HCT116 (cell line): Measurements from ENCODE around the gene PTPA. TPM values are rescaled to one million over a fixed set of nuclear protein-coding genes. Genes with fewer than 3 reads are reported as not detected.

Experiments used
- ATAC-seq: fragments of 200-7000 bp; cut with Tn5 transposase; 2 replicates; pipeline ENCODE4 v1.9.1; 2020; ENCODE audit warnings: mild to moderate bottlenecking, moderate library complexity
- BruUV-seq: library from RNA; stranded (reverse); fragments of 400-500 nt; replicated peaks from 2 replicates; lab custom pipeline; 2021; lab: Mats Ljungman, UMichigan
- CTCF ChIA-PET: fragments of 300-600 bp; sonication (Branson Sonifier 250); formaldehyde crosslinking; loops from one replicate; lab custom pipeline; 2021; ENCODE audit warnings: antibody characterized with exemption; lab: Charles Lee
- POLR2A ChIA-PET: fragments of 300-600, 350-600 bp; sonication (Branson Sonifier 250); formaldehyde crosslinking; loops from one replicate; lab custom pipeline; 2021; ENCODE audit warnings: antibody characterized with exemption; lab: Charles Lee
- RAD21 ChIA-PET, 2 experiments: fragments of 300-600 bp; sonication (Branson Sonifier 250); formaldehyde crosslinking; loops; one replicate each; lab custom pipeline; 2023; ENCODE audit warnings: low total read pairs in 2 of 2; ENCODE audit not compliant: uncharacterized antibody in 2 of 2, unreplicated experiment in 2 of 2, low non-redundant PET in 1 of 2; lab: Charles Lee
- DNase-seq: peaks from one replicate; pipeline ENCODE4 v3.0.0-alpha.2; 2010; ENCODE audit warnings: low read depth, low spot score
- H2AFZ ChIP-seq: fragments of 200-600 bp; shearing (Covaris generic), sonication (generic); 2 replicates; pipeline ENCODE4 v1.6.1; 2017; ENCODE audit warnings: low read depth, mixed run types, mixed read lengths, antibody characterized with exemption, low read length; ENCODE audit not compliant: poor library complexity, severe bottlenecking
- H3K27ac ChIP-seq: 2 replicates; pipeline ENCODE4 v1.5.1; 2012; ENCODE audit warnings: low read depth, low read length
- H3K27me3 ChIP-seq: fragments of 200-600 bp; sonication (generic); 2 replicates; pipeline ENCODE4 v1.6.1; 2016; ENCODE audit warnings: mixed run types, low read length, mixed read lengths; ENCODE audit not compliant: insufficient read depth
- H3K36me3 ChIP-seq, 2 experiments: fragments of 200-500 bp in 1 of 2; fragments of 200-600 bp in 1 of 2; sonication (Bioruptor generic) in 1 of 2; sonication (generic) in 1 of 2; 2 replicates each; pipeline versions ENCODE4 v1.5.1 to v1.6.1; 2014 to 2016; ENCODE audit warnings: low read length in 2 of 2, inconsistent platforms in 1 of 2, mixed read lengths in 1 of 2, mixed run types in 1 of 2; ENCODE audit not compliant: insufficient read depth in 2 of 2, control insufficient read depth in 1 of 2
- H3K4me1 ChIP-seq, 2 experiments: fragments of 200-600 bp in 1 of 2; sonication (generic) in 1 of 2; 2 replicates each; pipeline versions ENCODE4 v1.5.1 to v1.6.1; 2012 to 2017; ENCODE audit warnings: low read length in 2 of 2, inconsistent platforms in 1 of 2, mild to moderate bottlenecking in 1 of 2, mixed read lengths in 1 of 2, mixed run types in 1 of 2, moderate library complexity in 1 of 2; ENCODE audit not compliant: insufficient read depth in 2 of 2, control insufficient read depth in 1 of 2
- H3K4me2 ChIP-seq: fragments of 200-600 bp; sonication (generic); 2 replicates; pipeline ENCODE4 v1.6.1; 2017; ENCODE audit warnings: mixed run types, low read length, mixed read lengths
- H3K4me3 ChIP-seq, 2 experiments: fragments of 200-600 bp in 1 of 2; sonication (generic) in 1 of 2; replicated peaks in 1 of 2; 2 replicates each; pipeline ENCODE4 v1.5.1; 2011 to 2016; ENCODE audit warnings: low read length in 2 of 2, control low read depth in 1 of 2, low read depth in 1 of 2, mild to moderate bottlenecking in 1 of 2, mixed read lengths in 1 of 2, mixed run types in 1 of 2
- H3K79me2 ChIP-seq: fragments of 200-600 bp; sonication (generic); 2 replicates; pipeline ENCODE4 v1.6.1; 2017; ENCODE audit warnings: mild to moderate bottlenecking, mixed run types, low read length, moderate library complexity, mixed read lengths; ENCODE audit not compliant: insufficient read depth
- H3K9ac ChIP-seq: fragments of 200-600 bp; sonication (generic); 2 replicates; pipeline ENCODE4 v1.6.1; 2016; ENCODE audit warnings: low read length, mixed read lengths
- H3K9me2 ChIP-seq: fragments of 200-600 bp; sonication (generic), shearing (Covaris generic); 2 replicates; pipeline ENCODE4 v1.6.1; 2017; ENCODE audit warnings: mixed run types, mild to moderate bottlenecking, moderate library complexity; ENCODE audit not compliant: insufficient read depth
- H3K9me3 ChIP-seq, 2 experiments: fragments of 200-500 bp in 1 of 2; fragments of 200-600 bp in 1 of 2; sonication (Bioruptor generic) in 1 of 2; sonication (generic) in 1 of 2; 2 replicates each; pipeline ENCODE4 v1.6.1; 2014 to 2017; ENCODE audit warnings: low read length in 2 of 2, mixed read lengths in 2 of 2, inconsistent platforms in 1 of 2, low read depth in 1 of 2, mild to moderate bottlenecking in 1 of 2, mixed run types in 1 of 2, moderate library complexity in 1 of 2; ENCODE audit not compliant: control insufficient read depth in 1 of 2, insufficient read depth in 1 of 2
- H4K20me1 ChIP-seq: fragments of 200-600 bp; sonication (generic), shearing (Covaris generic); 2 replicates; pipeline ENCODE4 v1.6.1; 2017; ENCODE audit warnings: mixed run types, mild to moderate bottlenecking, moderate library complexity; ENCODE audit not compliant: insufficient read depth
- CEBPB ChIP-seq: IDR thresholded peaks from 2 replicates; pipeline ENCODE4 v1.6.1; 2012; ENCODE audit warnings: low read depth
- EGR1 ChIP-seq: IDR thresholded peaks from 2 replicates; pipeline ENCODE4 v1.6.1; 2012; ENCODE audit warnings: low read depth
- ELF1 ChIP-seq: IDR thresholded peaks from 2 replicates; pipeline ENCODE4 v1.6.1; 2012; ENCODE audit warnings: low read depth, borderline replicate concordance
- EZH2 ChIP-seq: fragments of 200-600 bp; sonication (generic); IDR thresholded peaks from 2 replicates; pipeline ENCODE4 v1.6.1; 2017; ENCODE audit warnings: antibody characterized with exemption, mixed run types
- EZH2phosphoT487 ChIP-seq: fragments of 200-600 bp; IDR thresholded peaks from 2 replicates; pipeline ENCODE4 v1.6.1; 2018; ENCODE audit warnings: antibody characterized with exemption, borderline replicate concordance
- FOSL1 ChIP-seq: IDR thresholded peaks from 2 replicates; pipeline ENCODE4 v1.6.1; 2012; ENCODE audit warnings: low read depth
- JUND ChIP-seq: IDR thresholded peaks from 2 replicates; pipeline ENCODE4 v1.6.1; 2012
- POLR2A ChIP-seq: IDR thresholded peaks from 2 replicates; pipeline ENCODE4 v1.7.0; 2011; ENCODE audit warnings: borderline replicate concordance; ENCODE audit not compliant: insufficient read depth, insufficient read length; ENCODE audit errors: extremely low read depth
- POLR2AphosphoS5 ChIP-seq: IDR thresholded peaks from 2 replicates; pipeline ENCODE4 v1.6.1; 2011; ENCODE audit warnings: mild to moderate bottlenecking, low read depth, low read length, moderate library complexity
- RAD21 ChIP-seq: IDR thresholded peaks from 2 replicates; pipeline ENCODE4 v1.6.1; 2012; ENCODE audit warnings: low read depth, mild to moderate bottlenecking
- SIN3A ChIP-seq: IDR thresholded peaks from 2 replicates; pipeline ENCODE4 v1.6.1; 2012; ENCODE audit warnings: low read depth
- SP1 ChIP-seq: IDR thresholded peaks from 2 replicates; pipeline ENCODE4 v1.6.1; 2012; ENCODE audit warnings: low read depth
- SRF ChIP-seq: IDR thresholded peaks from 2 replicates; pipeline ENCODE4 v1.6.1; 2012; ENCODE audit warnings: low read depth
- ZFX ChIP-seq: fragments of 450-650 bp; IDR thresholded peaks from 2 replicates; pipeline ENCODE4 v1.6.1; 2017
- ZNF274 ChIP-seq: fragments of 200-500 bp; sonication (Bioruptor generic); IDR thresholded peaks from 2 replicates; pipeline ENCODE4 v1.6.1; 2014; ENCODE audit warnings: mild to moderate bottlenecking, low read depth, low read length, inconsistent platforms
- intact Hi-C: fragments of 100-400 bp; cut with micrococcal nuclease; formaldehyde crosslinking; loops from 2 replicates; pipeline ENCODE4 v1.10.0; 2022
- total RNA-seq: library from RNA; stranded (reverse); gene quantifications from one replicate; pipeline ENCODE4 v1.2.1, GENCODE V29; 2021; ENCODE audit not compliant: unreplicated experiment
- TF ChIP-seq, protein P1 (sequence below): IDR thresholded peaks from 2 replicates; pipeline ENCODE4 v1.6.1; 2012; ENCODE audit warnings: low read depth
- TF ChIP-seq, protein P2 (sequence below): IDR thresholded peaks from 2 replicates; pipeline ENCODE4 v1.6.1; 2012
- TF ChIP-seq, protein P3 (sequence below): IDR thresholded peaks from 2 replicates; pipeline ENCODE4 v1.6.1; 2011; ENCODE audit warnings: mild to moderate bottlenecking, low read length, moderate library complexity; ENCODE audit not compliant: insufficient replicate concordance; ENCODE audit errors: extremely low read depth
- TF ChIP-seq, protein P4 (sequence below), 3 experiments: fragments of 200-600 bp in 1 of 3; sonication (generic) in 1 of 3; IDR thresholded peaks in 2 of 3; conservative IDR thresholded peaks in 1 of 3; 2 replicates each; pipeline ENCODE4 v1.5.1; 2012 to 2017; ENCODE audit warnings: low read depth in 2 of 3, low read length in 2 of 3, antibody characterized with exemption in 1 of 3, borderline replicate concordance in 1 of 3, control low read depth in 1 of 3, mild to moderate bottlenecking in 1 of 3, mixed read lengths in 1 of 3, mixed run types in 1 of 3, moderate library complexity in 1 of 3; ENCODE audit not compliant: insufficient read depth in 1 of 3

The PTPA gene
- total RNA-seq, 1 experiment from 2014 or later, result 177 TPM

DNA sequence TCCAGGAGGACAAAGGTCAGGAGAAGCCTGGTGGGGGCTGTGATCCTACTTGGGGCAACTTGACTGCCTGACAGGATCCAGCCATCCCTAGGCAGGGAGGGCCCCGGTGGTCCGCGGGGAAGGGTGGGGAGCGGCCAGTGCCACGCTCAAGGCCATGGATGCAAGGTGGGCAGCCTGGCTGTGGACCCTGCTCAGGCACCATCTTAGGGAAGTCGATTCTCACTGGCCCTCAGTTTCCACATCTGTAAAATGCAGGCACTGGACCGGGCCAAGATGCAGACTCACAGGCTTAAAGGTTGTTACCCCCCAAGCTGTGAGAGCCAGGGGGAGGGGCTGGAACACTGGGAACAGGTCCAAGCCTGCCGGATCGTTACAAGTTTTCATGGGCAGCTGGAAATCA is 39.0 kb upstream of the PTPA start:
- no peaks in the 10 kb centered on the region for H4K20me1 ChIP-seq
- RAD21 ChIA-PET, result no interaction called here
- CTCF ChIA-PET, result no interaction called here
- no peaks in the 10 kb centered on the region for H3K27me3 ChIP-seq
- no peak overlapping the region for H3K4me3 ChIP-seq
- H3K36me3 ChIP-seq, result no peaks in the 10 kb centered on the region
- H3K4me2 ChIP-seq, result no peak overlapping the region
- H2AFZ ChIP-seq, result no peak overlapping the region
- ATAC-seq (no peak), DNase-seq (no peak)
- intact Hi-C loops, result no loop called here
- no TSS peak for BruUV-seq
- no peak overlapping the region for H3K9ac ChIP-seq
- no peaks in the 10 kb centered on the region for H3K79me2 ChIP-seq
- no peaks in the 10 kb centered on the region for H3K4me1 ChIP-seq
- H3K9me2 ChIP-seq, result no peaks in the 10 kb centered on the region
- no peak overlapping the region for H3K27ac ChIP-seq
- no peaks in the 10 kb centered on the region for H3K9me3 ChIP-seq
- POLR2A ChIA-PET, result no interaction called here
- TF ChIP-seq, protein P1, sequence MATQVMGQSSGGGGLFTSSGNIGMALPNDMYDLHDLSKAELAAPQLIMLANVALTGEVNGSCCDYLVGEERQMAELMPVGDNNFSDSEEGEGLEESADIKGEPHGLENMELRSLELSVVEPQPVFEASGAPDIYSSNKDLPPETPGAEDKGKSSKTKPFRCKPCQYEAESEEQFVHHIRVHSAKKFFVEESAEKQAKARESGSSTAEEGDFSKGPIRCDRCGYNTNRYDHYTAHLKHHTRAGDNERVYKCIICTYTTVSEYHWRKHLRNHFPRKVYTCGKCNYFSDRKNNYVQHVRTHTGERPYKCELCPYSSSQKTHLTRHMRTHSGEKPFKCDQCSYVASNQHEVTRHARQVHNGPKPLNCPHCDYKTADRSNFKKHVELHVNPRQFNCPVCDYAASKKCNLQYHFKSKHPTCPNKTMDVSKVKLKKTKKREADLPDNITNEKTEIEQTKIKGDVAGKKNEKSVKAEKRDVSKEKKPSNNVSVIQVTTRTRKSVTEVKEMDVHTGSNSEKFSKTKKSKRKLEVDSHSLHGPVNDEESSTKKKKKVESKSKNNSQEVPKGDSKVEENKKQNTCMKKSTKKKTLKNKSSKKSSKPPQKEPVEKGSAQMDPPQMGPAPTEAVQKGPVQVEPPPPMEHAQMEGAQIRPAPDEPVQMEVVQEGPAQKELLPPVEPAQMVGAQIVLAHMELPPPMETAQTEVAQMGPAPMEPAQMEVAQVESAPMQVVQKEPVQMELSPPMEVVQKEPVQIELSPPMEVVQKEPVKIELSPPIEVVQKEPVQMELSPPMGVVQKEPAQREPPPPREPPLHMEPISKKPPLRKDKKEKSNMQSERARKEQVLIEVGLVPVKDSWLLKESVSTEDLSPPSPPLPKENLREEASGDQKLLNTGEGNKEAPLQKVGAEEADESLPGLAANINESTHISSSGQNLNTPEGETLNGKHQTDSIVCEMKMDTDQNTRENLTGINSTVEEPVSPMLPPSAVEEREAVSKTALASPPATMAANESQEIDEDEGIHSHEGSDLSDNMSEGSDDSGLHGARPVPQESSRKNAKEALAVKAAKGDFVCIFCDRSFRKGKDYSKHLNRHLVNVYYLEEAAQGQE, result no peak
- TF ChIP-seq RAD21 (no peak), EGR1 (no peak), JUND (no peak), EZH2 (no peak), ZFX (no peak), SIN3A (no peak), POLR2A (no peak), POLR2AphosphoS5 (no peak), EZH2phosphoT487 (no peak), ZNF274 (no peak), CEBPB (no peak), FOSL1 (no peak), ELF1 (no peak), SRF (no peak), SP1 (no peak)
- TF ChIP-seq, protein P2, sequence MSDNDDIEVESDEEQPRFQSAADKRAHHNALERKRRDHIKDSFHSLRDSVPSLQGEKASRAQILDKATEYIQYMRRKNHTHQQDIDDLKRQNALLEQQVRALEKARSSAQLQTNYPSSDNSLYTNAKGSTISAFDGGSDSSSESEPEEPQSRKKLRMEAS, result no peak
- TF ChIP-seq, protein P3, sequence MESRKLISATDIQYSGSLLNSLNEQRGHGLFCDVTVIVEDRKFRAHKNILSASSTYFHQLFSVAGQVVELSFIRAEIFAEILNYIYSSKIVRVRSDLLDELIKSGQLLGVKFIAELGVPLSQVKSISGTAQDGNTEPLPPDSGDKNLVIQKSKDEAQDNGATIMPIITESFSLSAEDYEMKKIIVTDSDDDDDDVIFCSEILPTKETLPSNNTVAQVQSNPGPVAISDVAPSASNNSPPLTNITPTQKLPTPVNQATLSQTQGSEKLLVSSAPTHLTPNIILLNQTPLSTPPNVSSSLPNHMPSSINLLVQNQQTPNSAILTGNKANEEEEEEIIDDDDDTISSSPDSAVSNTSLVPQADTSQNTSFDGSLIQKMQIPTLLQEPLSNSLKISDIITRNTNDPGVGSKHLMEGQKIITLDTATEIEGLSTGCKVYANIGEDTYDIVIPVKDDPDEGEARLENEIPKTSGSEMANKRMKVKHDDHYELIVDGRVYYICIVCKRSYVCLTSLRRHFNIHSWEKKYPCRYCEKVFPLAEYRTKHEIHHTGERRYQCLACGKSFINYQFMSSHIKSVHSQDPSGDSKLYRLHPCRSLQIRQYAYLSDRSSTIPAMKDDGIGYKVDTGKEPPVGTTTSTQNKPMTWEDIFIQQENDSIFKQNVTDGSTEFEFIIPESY, result no peak
- TF ChIP-seq, protein P4, sequence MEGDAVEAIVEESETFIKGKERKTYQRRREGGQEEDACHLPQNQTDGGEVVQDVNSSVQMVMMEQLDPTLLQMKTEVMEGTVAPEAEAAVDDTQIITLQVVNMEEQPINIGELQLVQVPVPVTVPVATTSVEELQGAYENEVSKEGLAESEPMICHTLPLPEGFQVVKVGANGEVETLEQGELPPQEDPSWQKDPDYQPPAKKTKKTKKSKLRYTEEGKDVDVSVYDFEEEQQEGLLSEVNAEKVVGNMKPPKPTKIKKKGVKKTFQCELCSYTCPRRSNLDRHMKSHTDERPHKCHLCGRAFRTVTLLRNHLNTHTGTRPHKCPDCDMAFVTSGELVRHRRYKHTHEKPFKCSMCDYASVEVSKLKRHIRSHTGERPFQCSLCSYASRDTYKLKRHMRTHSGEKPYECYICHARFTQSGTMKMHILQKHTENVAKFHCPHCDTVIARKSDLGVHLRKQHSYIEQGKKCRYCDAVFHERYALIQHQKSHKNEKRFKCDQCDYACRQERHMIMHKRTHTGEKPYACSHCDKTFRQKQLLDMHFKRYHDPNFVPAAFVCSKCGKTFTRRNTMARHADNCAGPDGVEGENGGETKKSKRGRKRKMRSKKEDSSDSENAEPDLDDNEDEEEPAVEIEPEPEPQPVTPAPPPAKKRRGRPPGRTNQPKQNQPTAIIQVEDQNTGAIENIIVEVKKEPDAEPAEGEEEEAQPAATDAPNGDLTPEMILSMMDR (IDR thresholded peaks at IDR 0.05 in 2 of 3, conservative IDR thresholded peaks at IDR 0.05 in 1 of 3; ENCODE audit: borderline replicate concordance in 1 of 3, insufficient read depth in 1 of 3, low read depth in 2 of 3, low read length in 2 of 3), result no peak
